HG02678 (cell line): Measurements from ENCODE around the gene CMTM6.
"Not testable (repeated sequence)": the region's sequence is repeated elsewhere in the genome, so short reads cannot be mapped to it uniquely, and the experiment has no call there.

Experiments
- ATAC-seq: cut with Tn5 transposase; IDR thresholded peaks from one replicate; pipeline ENCODE4 v1.9.1; 2021; ENCODE audit warnings: mild to moderate bottlenecking, moderate library complexity; ENCODE audit not compliant: unreplicated experiment

Gene CMTM6

GRCh38 chr3:32500231-32500630 lies 2.4 kb downstream of the CMTM6 start:
- ATAC-seq: no peak

GRCh38 chr3:32499585-32499984 lies 3.1 kb downstream of the CMTM6 start:
- ATAC-seq: no peak

GRCh38 chr3:32498992-32499391 lies 3.7 kb downstream of the CMTM6 start:
- ATAC-seq: no peak

GRCh38 chr3:32498252-32498651 lies 4.4 kb downstream of the CMTM6 start:
- ATAC-seq: no peak

GRCh38 chr3:32495609-32496008 lies 7.0 kb downstream of the CMTM6 start:
- no peak for ATAC-seq

GRCh38 chr3:32495085-32495484 lies 7.6 kb downstream of the CMTM6 start:
- no peak for ATAC-seq

- peak; percentile 78 for ATAC-seq
Observed at GRCh38 chr3:32493437-32494414, 8.9 kb downstream of the CMTM6 start.

- ATAC-seq: no peak
Observed at GRCh38 chr3:32492684-32493436, 9.8 kb downstream of the CMTM6 start.

GRCh38 chr3:32488474-32489008 lies 14.1 kb downstream of the CMTM6 start:
- ATAC-seq: no peak

- ATAC-seq: no peak
Observed at GRCh38 chr3:32487781-32488473, 14.7 kb downstream of the CMTM6 start.

GRCh38 chr3:32484436-32484835 lies 18.2 kb downstream of the CMTM6 start:
- no peak for ATAC-seq

GRCh38 chr3:32483772-32484171 lies 18.9 kb downstream of the CMTM6 start:
- no peak for ATAC-seq

- no peak for ATAC-seq
Observed at GRCh38 chr3:32482693-32483092, 20.0 kb downstream of the CMTM6 start.

- no peak for ATAC-seq
Observed at GRCh38 chr3:32481791-32482631, 20.6 kb downstream of the CMTM6 start.

- no peak for ATAC-seq
Observed at GRCh38 chr3:32480604-32481003, 22.0 kb downstream of the CMTM6 start.

GRCh38 chr3:32474201-32474600 lies 28.5 kb downstream of the CMTM6 start:
- no peak for ATAC-seq

GRCh38 chr3:32472151-32472550 lies 30.5 kb downstream of the CMTM6 start:
- not testable (repeated sequence) for ATAC-seq

- no peak for ATAC-seq
Observed at GRCh38 chr3:32471246-32471645, 31.4 kb downstream of the CMTM6 start.

GRCh38 chr3:32470362-32470761 lies 32.3 kb downstream of the CMTM6 start:
- no peak for ATAC-seq
